ENCODE results near the gene KIAA0825.

KIAA0825 gene

GRCh38 chr5:94385767-94386166 is 232.6 kb downstream of the KIAA0825 start:
- in situ Hi-C loops (cut with HindIII; ENCODE audit: low sequenced_read_pairs): no loop called here
- H3K4me3 ChIP-seq (ENCODE audit: low read depth, low read length): no peak overlapping the region
- no peak for TF ChIP-seq CTCF (IDR thresholded peaks at IDR 0.05; ENCODE audit: low read depth, low read length)

GRCh38 chr5:94378062-94378461 is 240.3 kb downstream of the KIAA0825 start:
- no peak overlapping the region for H3K4me3 ChIP-seq (ENCODE audit: low read depth, low read length)
- DNase-seq (ENCODE audit: low read depth, low spot score): no peak
- in situ Hi-C loops (cut with HindIII; ENCODE audit: low sequenced_read_pairs): no loop called here
- TF ChIP-seq CTCF (IDR thresholded peaks at IDR 0.05; ENCODE audit: low read depth, low read length): no peak

More at GRCh38 chr5:94385767-94386166, 232.6 kb downstream of the KIAA0825 start:
- no peak for DNase-seq (ENCODE audit: low read depth, low spot score)

- H3K4me3 ChIP-seq (ENCODE audit: low read depth, low read length): no peak overlapping the region
- TF ChIP-seq CTCF (IDR thresholded peaks at IDR 0.05; ENCODE audit: low read depth, low read length): no peak
- in situ Hi-C loops (cut with HindIII; ENCODE audit: low sequenced_read_pairs): no loop called here
- peak; percentile 26 for DNase-seq (ENCODE audit: low read depth, low spot score)
Measured at GRCh38 chr5:94376672-94377345, 241.6 kb downstream of the KIAA0825 start.

- DNase-seq (ENCODE audit: low read depth, low spot score): no peak
- in situ Hi-C loops (cut with HindIII; ENCODE audit: low sequenced_read_pairs): no loop called here
- no peak overlapping the region for H3K4me3 ChIP-seq (ENCODE audit: low read depth, low read length)
- no peak for TF ChIP-seq CTCF (IDR thresholded peaks at IDR 0.05; ENCODE audit: low read depth, low read length)
Measured at GRCh38 chr5:94375801-94376200, 242.6 kb downstream of the KIAA0825 start.

GRCh38 chr5:94374336-94374735 is 244.1 kb downstream of the KIAA0825 start:
- in situ Hi-C loops (cut with HindIII; ENCODE audit: low sequenced_read_pairs): no loop called here
- H3K4me3 ChIP-seq (ENCODE audit: low read depth, low read length): no peak overlapping the region
- no peak for DNase-seq (ENCODE audit: low read depth, low spot score)
- no peak for TF ChIP-seq CTCF (IDR thresholded peaks at IDR 0.05; ENCODE audit: low read depth, low read length)

GRCh38 chr5:94367900-94368299 is 250.5 kb downstream of the KIAA0825 start:
- no peak for DNase-seq (ENCODE audit: low read depth, low spot score)
- no peak for TF ChIP-seq CTCF (IDR thresholded peaks at IDR 0.05; ENCODE audit: low read depth, low read length)
- in situ Hi-C loops (cut with HindIII; ENCODE audit: low sequenced_read_pairs): no loop called here
- H3K4me3 ChIP-seq (ENCODE audit: low read depth, low read length): no peak overlapping the region

Data from astrocyte of the spinal cord (primary cell).